ENCODE data around the gene DNM2.

- TF ChIP-seq, protein P1, sequence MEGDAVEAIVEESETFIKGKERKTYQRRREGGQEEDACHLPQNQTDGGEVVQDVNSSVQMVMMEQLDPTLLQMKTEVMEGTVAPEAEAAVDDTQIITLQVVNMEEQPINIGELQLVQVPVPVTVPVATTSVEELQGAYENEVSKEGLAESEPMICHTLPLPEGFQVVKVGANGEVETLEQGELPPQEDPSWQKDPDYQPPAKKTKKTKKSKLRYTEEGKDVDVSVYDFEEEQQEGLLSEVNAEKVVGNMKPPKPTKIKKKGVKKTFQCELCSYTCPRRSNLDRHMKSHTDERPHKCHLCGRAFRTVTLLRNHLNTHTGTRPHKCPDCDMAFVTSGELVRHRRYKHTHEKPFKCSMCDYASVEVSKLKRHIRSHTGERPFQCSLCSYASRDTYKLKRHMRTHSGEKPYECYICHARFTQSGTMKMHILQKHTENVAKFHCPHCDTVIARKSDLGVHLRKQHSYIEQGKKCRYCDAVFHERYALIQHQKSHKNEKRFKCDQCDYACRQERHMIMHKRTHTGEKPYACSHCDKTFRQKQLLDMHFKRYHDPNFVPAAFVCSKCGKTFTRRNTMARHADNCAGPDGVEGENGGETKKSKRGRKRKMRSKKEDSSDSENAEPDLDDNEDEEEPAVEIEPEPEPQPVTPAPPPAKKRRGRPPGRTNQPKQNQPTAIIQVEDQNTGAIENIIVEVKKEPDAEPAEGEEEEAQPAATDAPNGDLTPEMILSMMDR (IDR thresholded peaks at IDR 0.05): no peak
- TF ChIP-seq EP300 (IDR thresholded peaks at IDR 0.05) (no peak), POLR2A (IDR thresholded peaks at IDR 0.05; ENCODE audit: low read depth) (no peak), POLR2AphosphoS5 (IDR thresholded peaks at IDR 0.05) (no peak)
Measured at GRCh38 chr19:10744253-10744798, 26.4 kb downstream of the DNM2 start.
